ENCODE data around the gene ELOVL7. TPM values are rescaled to one million over a fixed set of nuclear protein-coding genes. Genes with fewer than 3 reads are reported as not detected.
"Not testable (repeated sequence)": the region's sequence is repeated elsewhere in the genome, so short reads cannot be mapped to it uniquely, and the experiment has no call there.

Gene ELOVL7
- total and polyA plus RNA-seq, 2 experiments from 2014 or later = 0.42 to 1.6 TPM

DNA sequence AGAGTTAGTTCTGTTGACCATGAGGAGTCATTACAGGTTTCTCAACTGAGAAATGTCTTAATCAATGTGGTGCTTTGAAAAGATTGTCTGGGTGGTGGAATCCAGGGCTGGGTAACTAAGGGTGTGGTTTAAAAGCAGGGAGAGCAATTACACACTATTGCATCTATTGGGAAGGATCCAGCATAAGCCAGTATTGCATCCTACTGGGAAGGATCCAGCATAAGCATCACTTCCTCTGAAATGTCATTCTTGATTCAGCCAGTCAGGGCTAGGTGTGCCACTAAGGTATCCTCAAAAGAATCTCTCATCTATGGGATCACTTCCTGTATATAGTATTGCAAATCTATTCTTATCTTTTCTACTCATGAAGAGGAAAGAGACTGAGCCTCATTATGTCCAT lies 38.6 kb downstream of the ELOVL7 start:
- H3K36me3 ChIP-seq = no peaks in the 10 kb centered on the region
- TF ChIP-seq, protein P1, sequence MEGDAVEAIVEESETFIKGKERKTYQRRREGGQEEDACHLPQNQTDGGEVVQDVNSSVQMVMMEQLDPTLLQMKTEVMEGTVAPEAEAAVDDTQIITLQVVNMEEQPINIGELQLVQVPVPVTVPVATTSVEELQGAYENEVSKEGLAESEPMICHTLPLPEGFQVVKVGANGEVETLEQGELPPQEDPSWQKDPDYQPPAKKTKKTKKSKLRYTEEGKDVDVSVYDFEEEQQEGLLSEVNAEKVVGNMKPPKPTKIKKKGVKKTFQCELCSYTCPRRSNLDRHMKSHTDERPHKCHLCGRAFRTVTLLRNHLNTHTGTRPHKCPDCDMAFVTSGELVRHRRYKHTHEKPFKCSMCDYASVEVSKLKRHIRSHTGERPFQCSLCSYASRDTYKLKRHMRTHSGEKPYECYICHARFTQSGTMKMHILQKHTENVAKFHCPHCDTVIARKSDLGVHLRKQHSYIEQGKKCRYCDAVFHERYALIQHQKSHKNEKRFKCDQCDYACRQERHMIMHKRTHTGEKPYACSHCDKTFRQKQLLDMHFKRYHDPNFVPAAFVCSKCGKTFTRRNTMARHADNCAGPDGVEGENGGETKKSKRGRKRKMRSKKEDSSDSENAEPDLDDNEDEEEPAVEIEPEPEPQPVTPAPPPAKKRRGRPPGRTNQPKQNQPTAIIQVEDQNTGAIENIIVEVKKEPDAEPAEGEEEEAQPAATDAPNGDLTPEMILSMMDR (IDR thresholded peaks at IDR 0.05; ENCODE audit: low read depth, low read length) = no peak
- H3K9me3 ChIP-seq (ENCODE audit: low read depth) = no peaks in the 10 kb centered on the region
- H3K4me1 ChIP-seq (ENCODE audit: low read depth) = no peaks in the 10 kb centered on the region
- no peak overlapping the region for H3K27ac ChIP-seq
- no peak overlapping the region for H3K4me3 ChIP-seq
- no peaks in the 10 kb centered on the region for H3K27me3 ChIP-seq
- DNase-seq (ENCODE audit: low read depth in 1 of 2, low spot score in 1 of 2) = peak in 1 of 2 donors; percentile 3

DNA sequence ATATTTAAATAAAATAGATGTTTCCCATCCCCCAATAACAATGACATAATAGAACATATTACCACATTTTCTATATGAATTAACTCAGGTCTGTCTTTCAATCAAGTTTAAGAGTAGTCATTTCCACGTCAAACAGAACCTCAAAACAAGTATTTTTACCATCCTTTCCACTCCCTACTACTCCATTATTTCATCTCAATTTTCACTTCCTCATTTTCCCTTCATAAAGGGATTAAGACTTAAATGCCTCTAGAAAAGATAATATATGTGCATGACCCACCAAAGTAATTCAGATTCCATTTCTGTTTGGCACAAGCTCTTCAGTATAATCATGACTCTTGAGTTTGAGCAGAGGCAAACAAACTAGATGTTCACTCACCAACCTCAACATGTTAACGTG lies 40.4 kb downstream of the ELOVL7 start:
- TF ChIP-seq, protein P1 (IDR thresholded peaks at IDR 0.05; ENCODE audit: low read depth, low read length) = no peak
- Histone ChIP-seq H3K4me3 (no peak overlapping the region), H3K36me3 (no peaks in the 10 kb centered on the region), H3K27me3 (no peaks in the 10 kb centered on the region), H3K27ac (no peak overlapping the region), H3K9me3 (ENCODE audit: low read depth) (no peaks in the 10 kb centered on the region), H3K4me1 (ENCODE audit: low read depth) (no peaks in the 10 kb centered on the region)
- DNase-seq (ENCODE audit: low read depth in 1 of 2, low spot score in 1 of 2) = no peak

DNA sequence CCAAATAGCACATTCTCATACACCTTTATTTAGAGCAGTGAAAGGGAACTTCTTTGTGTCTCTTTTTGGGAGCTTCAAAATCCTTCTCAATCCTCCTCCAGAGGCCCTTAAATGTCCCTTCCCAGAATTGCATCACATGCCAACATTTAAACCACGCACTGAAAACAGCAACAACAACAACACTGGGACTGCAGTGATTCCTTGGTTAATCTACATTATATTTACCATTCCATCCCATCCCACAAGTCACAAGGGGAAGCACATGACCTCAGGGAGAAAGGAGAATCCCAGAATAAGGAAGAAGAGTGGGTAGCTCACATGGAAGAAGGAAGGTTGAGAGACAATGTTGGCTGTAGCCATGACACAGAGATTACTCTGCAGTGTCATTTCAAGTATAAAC lies 41.1 kb downstream of the ELOVL7 start:
- H3K4me1 ChIP-seq (ENCODE audit: low read depth) = no peaks in the 10 kb centered on the region
- H3K27me3 ChIP-seq = no peaks in the 10 kb centered on the region
- H3K4me3 ChIP-seq = no peak overlapping the region
- no peak for DNase-seq (ENCODE audit: low read depth in 1 of 2, low spot score in 1 of 2)
- no peaks in the 10 kb centered on the region for H3K9me3 ChIP-seq (ENCODE audit: low read depth)
- H3K36me3 ChIP-seq = no peaks in the 10 kb centered on the region
- no peak overlapping the region for H3K27ac ChIP-seq
- TF ChIP-seq, protein P1 (IDR thresholded peaks at IDR 0.05; ENCODE audit: low read depth, low read length) = no peak

DNA sequence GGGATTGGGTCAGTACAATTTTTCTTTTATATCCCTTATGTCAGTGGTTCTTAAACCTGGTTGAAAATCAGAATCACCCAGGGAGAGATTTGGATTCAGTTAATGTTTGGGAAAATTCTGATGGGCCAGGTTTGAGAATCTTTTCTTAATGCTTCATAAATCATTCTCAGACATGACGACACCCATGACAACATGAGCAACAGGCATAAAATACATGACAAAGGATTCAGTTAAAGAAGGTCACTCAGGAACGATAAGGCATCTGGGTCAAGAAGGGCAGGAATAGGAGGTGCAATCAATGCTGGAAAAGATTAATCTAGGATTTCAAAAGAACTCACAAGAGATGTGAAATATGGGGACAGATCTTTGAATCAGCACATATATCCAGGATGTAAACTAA lies 41.8 kb downstream of the ELOVL7 start:
- Histone ChIP-seq H3K27ac (no peak overlapping the region), H3K4me1 (ENCODE audit: low read depth) (no peaks in the 10 kb centered on the region), H3K27me3 (no peaks in the 10 kb centered on the region), H3K9me3 (ENCODE audit: low read depth) (no peaks in the 10 kb centered on the region), H3K36me3 (no peaks in the 10 kb centered on the region), H3K4me3 (no peak overlapping the region)
- TF ChIP-seq, protein P1 (IDR thresholded peaks at IDR 0.05; ENCODE audit: low read depth, low read length) = no peak
- no peak for DNase-seq (ENCODE audit: low read depth in 1 of 2, low spot score in 1 of 2)

DNA sequence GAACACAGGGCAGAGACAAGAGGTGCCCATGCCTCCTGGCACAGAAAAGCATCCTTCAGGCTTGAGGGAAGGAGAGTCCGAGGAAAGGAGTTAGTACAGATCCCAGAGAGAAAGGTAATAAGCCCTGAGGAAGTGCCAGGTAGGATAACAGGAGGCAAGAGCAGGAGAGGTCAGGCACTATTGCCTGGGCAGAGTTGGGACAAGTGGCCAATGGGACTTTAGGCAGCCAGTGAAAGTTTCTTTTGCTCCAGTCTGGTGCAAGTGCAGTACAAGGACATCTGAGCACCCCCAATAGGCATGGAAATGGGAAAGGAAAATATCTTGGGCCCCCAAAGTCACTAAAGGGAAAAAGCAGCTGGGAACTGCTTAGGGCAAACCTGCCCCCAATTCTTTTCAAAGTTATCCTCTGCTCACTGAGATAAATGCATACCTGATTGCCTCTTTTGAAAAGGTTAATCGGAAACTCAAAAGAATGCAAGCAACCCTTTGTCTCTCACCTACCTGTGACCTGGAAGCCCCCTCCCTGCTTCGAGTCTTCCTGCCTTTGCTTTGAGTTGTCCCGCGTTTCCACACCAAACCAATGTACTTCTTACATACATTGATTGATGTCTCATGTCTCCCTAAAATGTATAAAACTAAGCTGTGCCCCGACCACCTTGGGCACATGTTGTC lies 46.5 kb downstream of the ELOVL7 start:
- no peaks in the 10 kb centered on the region for H3K27me3 ChIP-seq
- no peak for DNase-seq (ENCODE audit: low read depth in 1 of 2, low spot score in 1 of 2)
- H3K4me3 ChIP-seq = no peak overlapping the region
- no peaks in the 10 kb centered on the region for H3K36me3 ChIP-seq
- H3K9me3 ChIP-seq (ENCODE audit: low read depth) = no peaks in the 10 kb centered on the region
- no peaks in the 10 kb centered on the region for H3K4me1 ChIP-seq (ENCODE audit: low read depth)
- H3K27ac ChIP-seq = no peak overlapping the region
- TF ChIP-seq, protein P1 (IDR thresholded peaks at IDR 0.05; ENCODE audit: low read depth, low read length) = no peak

DNA sequence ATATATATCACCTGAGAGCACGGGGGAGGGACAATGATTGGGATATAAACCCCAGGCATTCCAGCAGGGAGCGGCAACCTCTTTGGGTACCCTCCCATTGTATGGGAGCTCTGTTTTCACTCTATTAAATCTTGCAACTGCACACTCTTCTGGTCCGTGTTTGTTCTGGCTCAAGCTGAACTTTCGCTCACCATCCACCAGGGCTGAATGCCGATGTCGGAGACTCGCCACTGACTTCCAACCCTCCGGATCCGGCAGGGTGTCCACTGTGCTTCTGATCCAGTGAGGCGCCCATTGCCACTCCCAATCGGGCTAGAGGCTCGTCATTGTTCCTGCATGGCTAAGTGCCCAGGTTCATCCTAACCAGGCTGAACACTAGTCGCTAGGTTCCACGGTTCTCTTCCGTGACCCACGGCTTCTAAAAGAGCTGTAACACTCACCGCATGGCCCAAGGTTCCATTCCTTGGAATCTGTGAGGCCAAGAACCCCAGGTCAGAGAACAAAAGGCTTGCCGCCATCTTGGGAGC lies 48.6 kb downstream of the ELOVL7 start:
- not testable (repeated sequence) for H3K9me3 ChIP-seq (ENCODE audit: low read depth); H3K36me3 ChIP-seq; DNase-seq (ENCODE audit: low read depth in 1 of 2, low spot score in 1 of 2); H3K27me3 ChIP-seq; H3K4me1 ChIP-seq (ENCODE audit: low read depth); H3K27ac ChIP-seq; H3K4me3 ChIP-seq
